MCF 10A (cell line): ENCODE measurements around the gene OSM. TPM values are rescaled to one million over a fixed set of nuclear protein-coding genes. Genes with fewer than 3 reads are reported as not detected.

Experiments used
- BruUV-seq: library from RNA; stranded (reverse); fragments of 400-500 nt; replicated peaks from 2 replicates; lab custom pipeline; 2021; lab: Mats Ljungman, UMichigan
- CTCF ChIA-PET: fragments of 300-600 bp; sonication (Branson Sonifier 250); formaldehyde crosslinking; extraction: SDS; loops from one replicate; lab custom pipeline; 2021; ENCODE audit warnings: antibody characterized with exemption, inconsistent platforms; lab: Yijun Ruan, JAX
- POLR2A ChIA-PET: fragments of 300-600, 350-650 bp; sonication (Branson Sonifier 250); formaldehyde crosslinking; extraction: SDS; loops from one replicate; lab custom pipeline; 2020; ENCODE audit warnings: antibody characterized with exemption, inconsistent platforms; lab: Yijun Ruan, JAX
- DNase-seq: peaks from one replicate; pipeline ENCODE4 v3.0.0-alpha.2; 2018; ENCODE audit not compliant: unreplicated experiment
- H3K27ac Mint-ChIP-seq: one replicate; pipeline ENCODE4 v1.8.0; 2022; ENCODE audit warnings: mild to moderate bottlenecking, low read depth, mixed read lengths; ENCODE audit not compliant: unreplicated experiment
- H3K27me3 Mint-ChIP-seq: one replicate; pipeline ENCODE4 v1.8.0; 2022; ENCODE audit warnings: mixed read lengths; ENCODE audit not compliant: insufficient read depth, unreplicated experiment
- H3K36me3 Mint-ChIP-seq: one replicate; pipeline ENCODE4 v1.8.0; 2022; ENCODE audit warnings: mild to moderate bottlenecking, moderate library complexity, mixed read lengths; ENCODE audit not compliant: insufficient read depth, unreplicated experiment
- H3K4me1 Mint-ChIP-seq: one replicate; pipeline ENCODE4 v1.8.0; 2022; ENCODE audit warnings: mixed read lengths; ENCODE audit not compliant: insufficient read depth, unreplicated experiment
- H3K4me3 Mint-ChIP-seq: one replicate; pipeline ENCODE4 v1.8.0; 2022; ENCODE audit warnings: mild to moderate bottlenecking, moderate library complexity, mixed read lengths; ENCODE audit not compliant: unreplicated experiment
- H3K9me3 Mint-ChIP-seq: one replicate; pipeline ENCODE4 v1.8.0; 2022; ENCODE audit warnings: mixed read lengths; ENCODE audit not compliant: unreplicated experiment
- intact Hi-C: fragments of 100-400 bp; cut with micrococcal nuclease; formaldehyde crosslinking; loops from 2 replicates; pipeline ENCODE4 v1.14.1; 2022
- total RNA-seq: library from RNA; stranded (reverse); gene quantifications from 2 replicates; pipeline ENCODE4 v1.2.3, GENCODE V29; 2022
- TF ChIP-seq, protein P1 (sequence below): fragments of 200-600 bp; IDR thresholded peaks from one replicate; pipeline ENCODE4 v1.8.0; 2022; ENCODE audit warnings: antibody characterized with exemption, mild to moderate bottlenecking; ENCODE audit not compliant: unreplicated experiment

The OSM gene
- total RNA-seq, 1 experiment from 2014 or later = not detected

DNA sequence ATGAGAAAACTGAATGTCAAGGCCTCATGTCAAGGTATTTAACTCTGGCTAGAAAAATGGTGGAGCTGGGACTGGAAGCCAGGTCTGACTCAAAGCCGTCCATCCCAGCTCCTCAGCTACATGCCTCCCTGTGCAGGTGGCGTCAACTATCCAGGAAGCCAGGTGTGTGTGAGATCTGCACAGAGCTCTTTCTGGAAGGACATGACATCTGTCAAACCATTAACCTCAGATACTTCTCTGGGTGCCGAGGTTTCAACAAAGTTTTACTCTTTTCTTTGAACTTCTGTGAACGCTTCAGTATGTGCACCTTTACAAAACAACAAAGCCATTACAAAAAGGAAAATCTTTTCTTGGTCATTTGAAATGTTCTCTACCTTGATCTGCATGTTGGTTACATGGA, 29.7 kb upstream of the OSM start:
- BruUV-seq = no TSS peak
- POLR2A ChIA-PET = no interaction called here
- Mint-ChIP-seq H3K9me3 (no peaks in the 10 kb centered on the region), H3K4me1 (peaks cover 1% of the 10 kb centered on the region), H3K36me3 (peaks cover 21% of the 10 kb centered on the region), H3K27ac (no peak overlapping the region), H3K4me3 (no peak overlapping the region), H3K27me3 (no peaks in the 10 kb centered on the region)
- intact Hi-C loops = no loop called here
- DNase-seq = no peak
- TF ChIP-seq, protein P1, sequence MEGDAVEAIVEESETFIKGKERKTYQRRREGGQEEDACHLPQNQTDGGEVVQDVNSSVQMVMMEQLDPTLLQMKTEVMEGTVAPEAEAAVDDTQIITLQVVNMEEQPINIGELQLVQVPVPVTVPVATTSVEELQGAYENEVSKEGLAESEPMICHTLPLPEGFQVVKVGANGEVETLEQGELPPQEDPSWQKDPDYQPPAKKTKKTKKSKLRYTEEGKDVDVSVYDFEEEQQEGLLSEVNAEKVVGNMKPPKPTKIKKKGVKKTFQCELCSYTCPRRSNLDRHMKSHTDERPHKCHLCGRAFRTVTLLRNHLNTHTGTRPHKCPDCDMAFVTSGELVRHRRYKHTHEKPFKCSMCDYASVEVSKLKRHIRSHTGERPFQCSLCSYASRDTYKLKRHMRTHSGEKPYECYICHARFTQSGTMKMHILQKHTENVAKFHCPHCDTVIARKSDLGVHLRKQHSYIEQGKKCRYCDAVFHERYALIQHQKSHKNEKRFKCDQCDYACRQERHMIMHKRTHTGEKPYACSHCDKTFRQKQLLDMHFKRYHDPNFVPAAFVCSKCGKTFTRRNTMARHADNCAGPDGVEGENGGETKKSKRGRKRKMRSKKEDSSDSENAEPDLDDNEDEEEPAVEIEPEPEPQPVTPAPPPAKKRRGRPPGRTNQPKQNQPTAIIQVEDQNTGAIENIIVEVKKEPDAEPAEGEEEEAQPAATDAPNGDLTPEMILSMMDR = no peak
- CTCF ChIA-PET = interaction anchor here (0.5 to 1.1 kb wide), 2 partner anchors 10 to 53 kb away, joined by 3 to 4 read pairs; no protein-coding TSS in a partner anchor

DNA sequence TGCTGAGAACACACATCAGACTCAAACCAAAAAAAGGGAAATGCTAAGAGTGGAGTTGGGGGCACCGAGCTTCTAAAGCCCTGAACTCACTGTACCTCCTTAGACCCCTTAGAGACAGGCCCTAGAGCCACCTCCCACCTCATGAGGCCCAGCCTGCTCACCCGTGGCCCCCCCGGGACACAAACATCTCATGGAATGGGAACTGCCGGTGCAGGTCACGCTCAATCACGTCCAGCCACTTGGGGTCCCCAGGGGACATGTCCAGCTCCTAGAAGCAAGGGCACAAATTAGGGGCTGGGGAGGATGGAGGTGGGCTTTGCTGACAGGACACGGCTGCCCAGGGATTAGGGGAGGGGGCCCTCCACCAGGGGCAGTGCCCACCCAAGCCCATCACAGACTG, 28.9 kb upstream of the OSM start:
- CTCF ChIA-PET = interaction anchor here (0.5 to 1.0 kb wide), 2 partner anchors 54 to 188 kb away, joined by 3 read pairs; no protein-coding TSS in a partner anchor
- Mint-ChIP-seq H3K27ac (no peak overlapping the region), H3K36me3 (peaks cover 21% of the 10 kb centered on the region), H3K4me1 (no peaks in the 10 kb centered on the region), H3K9me3 (no peaks in the 10 kb centered on the region), H3K27me3 (no peaks in the 10 kb centered on the region), H3K4me3 (no peak overlapping the region)
- DNase-seq = no peak
- no TSS peak for BruUV-seq
- TF ChIP-seq, protein P1 = no peak
- intact Hi-C loops = no loop called here
- POLR2A ChIA-PET = interaction anchor here (0.7 kb wide), 1 partner anchor 32 kb away, joined by 3 read pairs; no protein-coding TSS in a partner anchor

DNA sequence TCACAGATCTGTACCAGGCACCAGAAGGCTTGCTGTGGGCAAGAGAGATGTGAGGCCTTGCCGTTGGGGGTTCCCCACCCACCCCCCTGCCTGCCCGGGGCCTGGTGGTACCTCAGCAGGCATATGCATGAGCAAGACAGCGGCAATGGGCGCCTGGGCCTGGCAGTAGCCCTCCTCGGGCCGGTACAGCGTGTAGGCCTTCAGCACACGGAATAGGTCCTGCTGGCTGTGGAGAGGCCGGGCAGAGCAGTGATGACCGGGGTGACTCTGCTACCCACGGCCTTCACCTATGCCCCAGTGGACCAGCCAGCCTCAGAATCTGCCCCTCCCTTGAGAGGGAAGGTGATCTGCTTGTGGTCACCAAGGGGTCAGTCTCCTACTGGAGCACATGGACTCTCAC, 28.2 kb upstream of the OSM start:
- H3K4me1 Mint-ChIP-seq = no peaks in the 10 kb centered on the region
- H3K27ac Mint-ChIP-seq = no peak overlapping the region
- BruUV-seq = no TSS peak
- no peaks in the 10 kb centered on the region for H3K27me3 Mint-ChIP-seq
- no peak overlapping the region for H3K4me3 Mint-ChIP-seq
- ChIA-PET CTCF (interaction anchor here (0.7 to 1.0 kb wide), 4 partner anchors 13 to 187 kb away, joined by 3 read pairs; no protein-coding TSS in a partner anchor), POLR2A (interaction anchor here (0.8 kb wide), 1 partner anchor 16 kb away, joined by 3 read pairs; no protein-coding TSS in a partner anchor)
- no peaks in the 10 kb centered on the region for H3K9me3 Mint-ChIP-seq
- DNase-seq = no peak
- TF ChIP-seq, protein P1 = no peak
- H3K36me3 Mint-ChIP-seq = peaks cover 14% of the 10 kb centered on the region
- intact Hi-C loops = no loop called here

DNA sequence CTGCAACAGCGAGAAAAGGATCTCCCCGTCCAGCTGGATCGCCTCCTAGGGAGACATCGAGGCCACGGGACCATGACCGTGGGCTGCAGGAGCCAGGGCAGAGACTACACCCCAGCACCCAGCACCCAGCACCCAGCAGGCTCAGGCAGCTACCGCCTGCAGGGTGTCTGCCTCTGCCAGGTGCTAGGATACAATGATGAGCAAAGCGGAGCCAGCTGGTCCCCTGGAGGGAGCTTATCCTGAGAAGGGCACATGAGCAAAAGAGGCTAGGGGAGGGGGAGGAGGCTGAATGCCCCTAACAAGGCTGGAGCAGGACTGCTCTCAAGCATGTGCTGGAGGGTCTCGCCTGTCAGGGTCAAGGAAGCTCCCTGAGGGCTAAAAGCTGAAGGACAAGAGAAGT, 27.4 kb upstream of the OSM start:
- Mint-ChIP-seq H3K4me3 (no peak overlapping the region), H3K27me3 (no peaks in the 10 kb centered on the region), H3K36me3 (peaks cover 14% of the 10 kb centered on the region), H3K4me1 (no peaks in the 10 kb centered on the region), H3K9me3 (no peaks in the 10 kb centered on the region), H3K27ac (no peak overlapping the region)
- CTCF ChIA-PET = interaction anchor here (0.6 kb wide), 2 partner anchors 119 to 187 kb away, joined by 3 to 4 read pairs; no protein-coding TSS in a partner anchor
- DNase-seq = no peak
- TF ChIP-seq, protein P1 = no peak
- POLR2A ChIA-PET = interaction anchor here (0.6 to 1.2 kb wide), 4 partner anchors 16 to 448 kb away, joined by 3 read pairs; no protein-coding TSS in a partner anchor
- BruUV-seq = no TSS peak
- intact Hi-C loops = no loop called here
